HEK293 (cell line): ENCODE measurements around the gene EME2.

Experiments
- ZBTB21 ChIP-seq: fragments of 450-650 bp; formaldehyde crosslinking; IDR thresholded peaks from 2 replicates; pipeline ENCODE4 v1.5.1; 2017; ENCODE audit warnings: missing biosample characterization, missing genetic modification characterization
- ZFHX2 ChIP-seq: fragments of 450-650 bp; formaldehyde crosslinking; conservative IDR thresholded peaks from 2 replicates; pipeline ENCODE4 v1.5.1; 2016; ENCODE audit warnings: missing biosample characterization, missing genetic modification characterization
- ZNF146 ChIP-seq: fragments of 450-650 bp; formaldehyde crosslinking; IDR thresholded peaks from 2 replicates; pipeline ENCODE4 v1.5.1; 2016; ENCODE audit warnings: missing biosample characterization, missing genetic modification characterization
- ZNF426 ChIP-seq: fragments of 450-650 bp; formaldehyde crosslinking; IDR thresholded peaks from 2 replicates; pipeline ENCODE4 v1.5.1; 2017; ENCODE audit warnings: missing biosample characterization, missing genetic modification characterization, mild to moderate bottlenecking, inconsistent platforms, moderate library complexity
- ZNF560 ChIP-seq: fragments of 450-650 bp; formaldehyde crosslinking; IDR thresholded peaks from 2 replicates; pipeline ENCODE4 v1.5.1; 2017; ENCODE audit warnings: missing biosample characterization, missing genetic modification characterization, borderline replicate concordance
- TF ChIP-seq, protein P1 (sequence below): fragments of 450-650 bp; formaldehyde crosslinking; IDR thresholded peaks from 2 replicates; pipeline ENCODE4 v1.5.1; 2016; ENCODE audit warnings: missing biosample characterization, missing genetic modification characterization
- TF ChIP-seq, protein P2 (sequence below): fragments of 450-650 bp; IDR thresholded peaks from 2 replicates; pipeline ENCODE4 v1.5.1; 2018; ENCODE audit warnings: missing biosample characterization, missing genetic modification characterization
- TF ChIP-seq, protein P3 (sequence below): fragments of 450-650 bp; formaldehyde crosslinking; IDR thresholded peaks from 2 replicates; pipeline ENCODE4 v1.5.1; 2016; ENCODE audit warnings: missing biosample characterization, missing genetic modification characterization, low read depth

DNA sequence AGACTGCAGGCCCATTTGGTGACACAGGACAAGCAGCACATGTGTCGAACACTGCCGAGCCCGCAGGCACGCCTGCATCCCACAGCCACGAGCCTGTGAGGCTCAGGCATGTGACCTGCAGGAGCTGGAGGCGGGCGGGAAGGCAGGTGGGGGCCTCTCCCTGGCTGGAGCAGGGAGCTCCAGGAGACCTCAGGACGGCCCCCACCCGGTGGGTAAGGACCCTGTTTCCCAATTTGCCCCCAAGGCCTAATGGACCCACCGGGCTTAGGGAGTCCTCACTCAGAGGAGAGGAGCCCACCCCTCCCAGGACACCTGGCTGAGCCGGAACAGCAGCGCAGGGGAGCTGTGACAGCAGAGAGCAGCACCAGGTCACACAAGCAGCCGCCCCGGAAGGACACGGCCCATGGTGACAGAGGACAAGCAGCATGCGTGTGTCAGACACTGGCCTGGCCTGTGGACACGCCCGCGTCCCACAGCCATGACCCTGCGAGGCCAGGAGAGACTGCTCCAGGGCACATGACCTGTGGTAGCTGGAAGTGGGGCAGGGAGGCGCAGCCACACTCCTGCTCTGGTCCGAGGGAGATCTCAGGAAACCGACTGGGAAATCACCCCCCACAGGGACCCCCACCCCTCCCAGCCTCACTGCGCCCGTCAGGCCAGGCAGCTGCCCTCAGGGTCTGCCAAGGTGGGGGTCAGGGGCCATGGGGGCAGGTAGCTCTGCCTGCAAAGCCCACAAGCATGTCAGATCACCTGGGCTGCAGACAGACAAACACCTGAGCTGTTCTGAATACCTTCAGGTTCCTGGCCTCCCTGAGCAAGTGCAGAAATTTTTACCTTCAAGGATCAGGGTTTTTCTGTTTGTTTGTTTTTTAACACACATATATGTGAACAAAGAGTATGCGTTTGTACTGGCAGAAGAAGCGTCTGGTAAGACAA is 7.4 kb downstream of the EME2 start:
- TF ChIP-seq ZBTB21 (tag by site-specific recombination): no peak
- TF ChIP-seq ZNF146 (tag by site-specific recombination): no peak
- TF ChIP-seq, protein P1, sequence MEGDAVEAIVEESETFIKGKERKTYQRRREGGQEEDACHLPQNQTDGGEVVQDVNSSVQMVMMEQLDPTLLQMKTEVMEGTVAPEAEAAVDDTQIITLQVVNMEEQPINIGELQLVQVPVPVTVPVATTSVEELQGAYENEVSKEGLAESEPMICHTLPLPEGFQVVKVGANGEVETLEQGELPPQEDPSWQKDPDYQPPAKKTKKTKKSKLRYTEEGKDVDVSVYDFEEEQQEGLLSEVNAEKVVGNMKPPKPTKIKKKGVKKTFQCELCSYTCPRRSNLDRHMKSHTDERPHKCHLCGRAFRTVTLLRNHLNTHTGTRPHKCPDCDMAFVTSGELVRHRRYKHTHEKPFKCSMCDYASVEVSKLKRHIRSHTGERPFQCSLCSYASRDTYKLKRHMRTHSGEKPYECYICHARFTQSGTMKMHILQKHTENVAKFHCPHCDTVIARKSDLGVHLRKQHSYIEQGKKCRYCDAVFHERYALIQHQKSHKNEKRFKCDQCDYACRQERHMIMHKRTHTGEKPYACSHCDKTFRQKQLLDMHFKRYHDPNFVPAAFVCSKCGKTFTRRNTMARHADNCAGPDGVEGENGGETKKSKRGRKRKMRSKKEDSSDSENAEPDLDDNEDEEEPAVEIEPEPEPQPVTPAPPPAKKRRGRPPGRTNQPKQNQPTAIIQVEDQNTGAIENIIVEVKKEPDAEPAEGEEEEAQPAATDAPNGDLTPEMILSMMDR (tag by site-specific recombination): no peak
- peak; percentile 36; the same call in 1 of the 2 replicates for TF ChIP-seq ZFHX2 (tag by site-specific recombination)
- TF ChIP-seq, protein P2, sequence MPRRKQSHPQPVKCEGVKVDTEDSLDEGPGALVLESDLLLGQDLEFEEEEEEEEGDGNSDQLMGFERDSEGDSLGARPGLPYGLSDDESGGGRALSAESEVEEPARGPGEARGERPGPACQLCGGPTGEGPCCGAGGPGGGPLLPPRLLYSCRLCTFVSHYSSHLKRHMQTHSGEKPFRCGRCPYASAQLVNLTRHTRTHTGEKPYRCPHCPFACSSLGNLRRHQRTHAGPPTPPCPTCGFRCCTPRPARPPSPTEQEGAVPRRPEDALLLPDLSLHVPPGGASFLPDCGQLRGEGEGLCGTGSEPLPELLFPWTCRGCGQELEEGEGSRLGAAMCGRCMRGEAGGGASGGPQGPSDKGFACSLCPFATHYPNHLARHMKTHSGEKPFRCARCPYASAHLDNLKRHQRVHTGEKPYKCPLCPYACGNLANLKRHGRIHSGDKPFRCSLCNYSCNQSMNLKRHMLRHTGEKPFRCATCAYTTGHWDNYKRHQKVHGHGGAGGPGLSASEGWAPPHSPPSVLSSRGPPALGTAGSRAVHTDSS: no peak
- TF ChIP-seq ZNF426 (tag by site-specific recombination): no peak
- TF ChIP-seq, protein P3, sequence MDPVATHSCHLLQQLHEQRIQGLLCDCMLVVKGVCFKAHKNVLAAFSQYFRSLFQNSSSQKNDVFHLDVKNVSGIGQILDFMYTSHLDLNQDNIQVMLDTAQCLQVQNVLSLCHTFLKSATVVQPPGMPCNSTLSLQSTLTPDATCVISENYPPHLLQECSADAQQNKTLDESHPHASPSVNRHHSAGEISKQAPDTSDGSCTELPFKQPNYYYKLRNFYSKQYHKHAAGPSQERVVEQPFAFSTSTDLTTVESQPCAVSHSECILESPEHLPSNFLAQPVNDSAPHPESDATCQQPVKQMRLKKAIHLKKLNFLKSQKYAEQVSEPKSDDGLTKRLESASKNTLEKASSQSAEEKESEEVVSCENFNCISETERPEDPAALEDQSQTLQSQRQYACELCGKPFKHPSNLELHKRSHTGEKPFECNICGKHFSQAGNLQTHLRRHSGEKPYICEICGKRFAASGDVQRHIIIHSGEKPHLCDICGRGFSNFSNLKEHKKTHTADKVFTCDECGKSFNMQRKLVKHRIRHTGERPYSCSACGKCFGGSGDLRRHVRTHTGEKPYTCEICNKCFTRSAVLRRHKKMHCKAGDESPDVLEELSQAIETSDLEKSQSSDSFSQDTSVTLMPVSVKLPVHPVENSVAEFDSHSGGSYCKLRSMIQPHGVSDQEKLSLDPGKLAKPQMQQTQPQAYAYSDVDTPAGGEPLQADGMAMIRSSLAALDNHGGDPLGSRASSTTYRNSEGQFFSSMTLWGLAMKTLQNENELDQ (tag by site-specific recombination): no peak
- no peak for TF ChIP-seq ZNF560 (tag by site-specific recombination)
